Transverse colon (tissue), 4 donors: ENCODE results near the gene NUP62. TPM values are rescaled to one million over a fixed set of nuclear protein-coding genes. Genes with fewer than 3 reads are reported as not detected.
A peak's percentile ranks its signal among the peaks of the same experiment; 100 is the strongest.

ENCODE experiments used
- DNase-seq: peaks from one replicate; pipeline ENCODE4 v3.0.0-alpha.2; 2019
- H3K27ac ChIP-seq, 4 donors: fragments of 200-600 bp; sonication (generic); 2 replicates each; pipeline ENCODE4 v1.5.1; 2016 to 2018; ENCODE audit warnings: inconsistent platforms in 4 of 4
- H3K27me3 ChIP-seq: fragments of 200-600 bp; sonication (generic); 2 replicates; pipeline ENCODE4 v1.5.1; 2017; ENCODE audit warnings: inconsistent platforms
- H3K36me3 ChIP-seq, 4 donors: fragments of 200-600 bp; sonication (generic); 2 replicates each; pipeline ENCODE4 v1.5.1; 2017 to 2019; ENCODE audit warnings: inconsistent platforms in 4 of 4
- H3K4me1 ChIP-seq, 4 donors: fragments of 200-600 bp; sonication (generic); 2 replicates each; pipeline ENCODE4 v1.5.1; 2017 to 2020; ENCODE audit warnings: inconsistent platforms in 4 of 4
- H3K4me3 ChIP-seq, 4 donors: fragments of 200-600 bp; sonication (generic); 1 replicate in 1 of 4; 2 replicates in 3 of 4; pipeline versions ENCODE4 v1.5.1 to v1.6.1; 2017 to 2019; ENCODE audit warnings: inconsistent platforms in 4 of 4
- H3K9me3 ChIP-seq, 2 donors: fragments of 200-600 bp; sonication (generic); 2 replicates each; pipeline ENCODE4 v1.5.1; 2017 to 2019; ENCODE audit warnings: inconsistent platforms in 2 of 2
- CTCF ChIP-seq, 5 experiments: fragments of 200-600 bp in 3 of 5; fragments of 450-650 bp in 2 of 5; sonication (generic) in 3 of 5; IDR thresholded peaks; 1 replicate in 2 of 5; 2 replicates in 3 of 5; pipeline ENCODE4 v1.5.1; 2016 to 2017; ENCODE audit warnings: antibody characterized with exemption in 5 of 5, inconsistent platforms in 3 of 5, mild to moderate bottlenecking in 2 of 5, moderate library complexity in 1 of 5
- EP300 ChIP-seq: sonication (generic); formaldehyde crosslinking; IDR thresholded peaks from one replicate; pipeline ENCODE4 v1.6.1; 2017; ENCODE audit warnings: antibody characterized with exemption, low read depth
- POLR2A ChIP-seq: fragments of 450-650 bp; IDR thresholded peaks from one replicate; pipeline ENCODE4 v1.6.1; 2016; ENCODE audit warnings: antibody characterized with exemption, mild to moderate bottlenecking, moderate library complexity
- POLR2AphosphoS5 ChIP-seq, 3 donors: sonication (generic); formaldehyde crosslinking; IDR thresholded peaks; one replicate each; pipeline ENCODE4 v1.6.1; 2016; ENCODE audit warnings: antibody characterized with exemption in 3 of 3
- WGBS, 2 donors: methylation state at CpG; one replicate each; pipeline ENCODE4 v1.1.5; 2018; ENCODE audit warnings: low coverage in 1 of 2; 5-methylcytosine and 5-hydroxymethylcytosine counted together
- in situ Hi-C, 4 donors: fragments of 200-750 bp; cut with MboI; loops; one replicate each; pipeline versions ENCODE4 v1.15.0 to v1.15.1; 2017; ENCODE audit warnings: low sequenced_read_pairs in 3 of 4, low pct_ligation_motif_present in 1 of 4, low pct_unique_long_range_greater_than_20kb in 1 of 4
- intact Hi-C: fragments of 100-400 bp; cut with DNase I; formaldehyde crosslinking; loops from one replicate; pipeline ENCODE4 v1.15.1; 2023; ENCODE audit warnings: low total_unique reads
- total RNA-seq, 4 donors: library from RNA; depleted of rRNA; stranded (reverse); fragments of >200 nt; gene quantifications; one replicate each; pipeline ENCODE4 v1.1.0, GENCODE V29; 2016

Gene NUP62
- total RNA-seq, 4 donors from 2014 or later: 30.3 to 136 (median 32.6) TPM

GRCh38 chr19:49940482-49940791 is 11.1 kb upstream of the NUP62 start:
- no peaks in the 10 kb centered on the region for H3K9me3 ChIP-seq
- H3K36me3 ChIP-seq: no peaks in the 10 kb centered on the region
- in situ Hi-C loops (no loop called here), intact Hi-C loops (no loop called here)
- H3K4me1 ChIP-seq: peaks cover 2 to 15% (median 6%) of the 10 kb centered on the region in 4 donors
- TF ChIP-seq CTCF (IDR thresholded peaks at IDR 0.05): no peak
- no peak overlapping the region for H3K4me3 ChIP-seq
- 90 to 93% methylated on average over 4 to 5 of the region's 5 CpGs for WGBS, 2 donors
- no peaks in the 10 kb centered on the region for H3K27me3 ChIP-seq
- DNase-seq: no peak
- H3K27ac ChIP-seq: no peak overlapping the region

- Histone ChIP-seq H3K36me3 (no peaks in the 10 kb centered on the region), H3K9me3 (no peaks in the 10 kb centered on the region), H3K4me1 (peaks cover 2 to 12% (median 5%) of the 10 kb centered on the region in 4 donors), H3K27ac (no peak overlapping the region), H3K27me3 (no peaks in the 10 kb centered on the region), H3K4me3 (no peak overlapping the region)
- WGBS, 2 donors: 67% methylated on average over 7 of the region's 7 CpGs; no CpG with 5 or more reads in 1 of the 2 donors
- intact Hi-C loops (loop anchor here (5.0 kb wide), 1 partner anchor 42 kb away; no protein-coding TSS in a partner anchor), in situ Hi-C loops (loop anchor here in 3 of 4 donors (5.0 to 10.0 kb wide), 2 partner anchors 42 to 45 kb away; no protein-coding TSS in a partner anchor)
- TF ChIP-seq POLR2AphosphoS5 (IDR thresholded peaks at IDR 0.05) (no peak), EP300 (no peak), POLR2A (no peak), CTCF (IDR thresholded peaks at IDR 0.05) (no peak)
- no peak for DNase-seq
These were observed 10.6 kb upstream of the NUP62 start for GRCh38 chr19:49939721-49940481.

- H3K27me3 ChIP-seq: no peaks in the 10 kb centered on the region
- H3K4me1 ChIP-seq: peaks cover 2 to 8% (median 5%) of the 10 kb centered on the region in 4 donors
- TF ChIP-seq POLR2A (no peak), EP300 (no peak), POLR2AphosphoS5 (IDR thresholded peaks at IDR 0.05) (no peak), CTCF (IDR thresholded peaks at IDR 0.05) (no peak)
- H3K4me3 ChIP-seq: no peak overlapping the region
- 71% methylated on average over 4 of the region's 4 CpGs; no CpG with 5 or more reads in 1 of the 2 donors for WGBS, 2 donors
- no peaks in the 10 kb centered on the region for H3K36me3 ChIP-seq
- intact Hi-C loops: loop anchor here (5.0 kb wide), 1 partner anchor 44 kb away; no protein-coding TSS in a partner anchor
- no peak for DNase-seq
- no peak overlapping the region for H3K27ac ChIP-seq
- H3K9me3 ChIP-seq: no peaks in the 10 kb centered on the region
- in situ Hi-C loops: loop anchor here in 3 of 4 donors (5.0 to 10.0 kb wide), 2 partner anchors 44 to 46 kb away; no protein-coding TSS in a partner anchor
These were observed 9.4 kb upstream of the NUP62 start for GRCh38 chr19:49938662-49939061.

GRCh38 chr19:49937750-49938381 is 8.6 kb upstream of the NUP62 start:
- Histone ChIP-seq H3K4me3 (peak overlapping the region in 1 of 4 donors; percentile 33), H3K27me3 (no peaks in the 10 kb centered on the region), H3K27ac (no peak overlapping the region), H3K4me1 (peaks cover 2 to 8% (median 5%) of the 10 kb centered on the region in 4 donors), H3K9me3 (no peaks in the 10 kb centered on the region), H3K36me3 (no peaks in the 10 kb centered on the region)
- TF ChIP-seq CTCF (IDR thresholded peaks at IDR 0.05) (peak; percentile 94 to 98 (median 96)), POLR2AphosphoS5 (IDR thresholded peaks at IDR 0.05) (no peak)
- WGBS, 2 donors: 9% methylated on average over 34 of the region's 35 CpGs; no CpG with 5 or more reads in 1 of the 2 donors
- DNase-seq: peak; percentile 80
- intact Hi-C loops (loop anchor here (5.0 kb wide), 1 partner anchor 44 kb away; no protein-coding TSS in a partner anchor), in situ Hi-C loops (loop anchor here in 3 of 4 donors (5.0 to 10.0 kb wide), 2 partner anchors 44 to 47 kb away; no protein-coding TSS in a partner anchor)
